Dedifferentiated amniotic fluid mesenchymal stem cell (primary cell): ENCODE data around the gene SLC46A2.
A peak's percentile ranks its signal among the peaks of the same experiment; 100 is the strongest.

Experiments used
- DNase-seq: peaks from one replicate; pipeline ENCODE4 v3.0.0-alpha.2; 2016; ENCODE audit errors: extremely low spot score

The SLC46A2 gene

DNA sequence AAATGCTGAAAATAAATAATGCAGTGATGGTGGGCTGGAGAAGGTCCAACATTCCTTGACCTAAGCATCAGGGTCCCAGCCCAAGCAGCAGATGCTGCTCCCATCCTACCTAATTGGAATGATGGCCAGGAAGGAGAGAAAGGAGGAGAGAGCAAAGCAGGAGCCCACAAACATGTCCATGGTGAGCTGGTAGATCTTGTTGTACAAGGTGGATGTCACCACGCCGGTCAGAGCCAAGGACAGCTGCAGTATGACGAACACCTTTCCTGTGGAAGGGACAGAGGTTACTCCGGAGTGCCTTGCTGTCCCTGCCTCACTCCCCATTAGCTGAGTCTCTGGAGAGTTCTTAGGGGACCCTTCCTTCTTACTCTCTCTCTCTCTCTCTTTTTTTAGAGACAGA is 4.3 kb downstream of the SLC46A2 start:
- no peak for DNase-seq

DNA sequence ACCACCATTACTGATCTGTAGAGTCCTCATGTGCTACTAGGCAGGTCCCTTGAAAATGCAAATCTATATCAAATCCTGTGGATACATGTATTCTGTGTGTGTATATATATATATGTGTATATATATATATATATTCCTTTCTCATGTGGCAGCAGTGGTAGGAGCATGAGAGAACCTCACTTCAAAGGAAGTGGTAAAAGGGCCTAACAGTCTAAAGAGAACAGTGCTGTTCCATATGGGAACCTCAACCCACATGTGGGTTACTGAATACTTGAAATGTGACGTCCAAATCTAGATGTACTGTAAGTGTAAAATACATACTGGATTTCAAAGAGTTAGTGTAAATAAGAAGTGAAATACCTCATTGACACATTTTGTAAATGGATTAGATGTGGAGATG is 5.4 kb downstream of the SLC46A2 start:
- DNase-seq = no peak

DNA sequence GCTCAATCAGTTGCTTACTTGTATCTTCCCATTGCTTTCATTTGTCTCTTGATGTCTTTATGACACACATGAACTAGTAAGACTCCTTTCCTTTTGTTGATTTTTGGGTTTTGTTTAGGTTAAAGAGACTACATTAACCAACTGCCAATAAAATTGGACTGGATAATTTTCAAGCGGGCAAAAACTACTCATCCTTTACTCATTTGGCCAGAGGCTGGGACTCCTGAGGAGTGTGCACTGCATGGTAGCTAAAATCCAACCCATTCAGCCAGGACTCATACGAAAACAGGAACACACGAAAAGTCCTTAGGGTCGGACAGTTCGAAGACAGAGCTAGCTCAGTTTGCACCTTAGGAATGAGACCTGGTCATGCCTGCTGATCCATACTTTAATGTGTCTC is 6.0 kb downstream of the SLC46A2 start:
- DNase-seq = no peak

DNA sequence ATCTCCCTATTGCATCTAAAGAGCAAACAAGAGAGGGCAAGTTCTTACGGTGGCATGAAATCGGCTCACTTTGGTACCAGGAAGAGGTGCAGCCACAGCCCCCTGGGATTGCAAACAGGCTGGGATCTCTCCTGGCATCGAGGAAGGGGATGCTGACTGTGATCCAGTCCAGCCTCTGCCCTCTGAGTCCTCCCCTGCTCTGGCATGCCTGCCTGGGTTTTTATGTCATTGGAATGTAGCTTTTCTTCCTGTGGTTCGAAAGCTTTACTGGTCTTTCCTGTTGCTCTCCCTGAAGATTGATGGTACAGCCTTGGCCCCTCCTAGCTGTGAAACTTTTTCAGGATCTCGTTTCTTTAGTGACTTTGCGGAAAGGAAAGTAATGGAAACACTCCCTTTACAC is 6.6 kb downstream of the SLC46A2 start:
- DNase-seq = no peak

DNA sequence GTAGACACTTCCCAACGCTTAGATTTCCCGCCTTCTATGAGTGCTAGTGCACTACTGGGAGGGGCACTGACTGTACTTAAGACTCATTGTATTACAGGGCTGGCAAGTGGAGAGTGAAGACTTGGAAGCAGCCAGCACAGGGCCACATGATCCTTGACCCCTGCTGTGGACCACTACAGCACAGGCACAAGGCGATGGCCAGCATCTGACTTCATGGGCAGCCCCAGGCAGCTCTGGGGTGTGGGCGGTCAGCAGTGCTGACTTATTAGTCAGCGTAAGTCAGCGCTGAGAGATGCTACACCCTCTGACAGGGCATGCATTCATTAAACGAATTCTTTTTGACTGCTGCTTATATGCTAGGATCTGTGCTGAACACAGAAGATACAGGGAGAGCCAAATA is 9.3 kb downstream of the SLC46A2 start:
- DNase-seq = no peak

DNA sequence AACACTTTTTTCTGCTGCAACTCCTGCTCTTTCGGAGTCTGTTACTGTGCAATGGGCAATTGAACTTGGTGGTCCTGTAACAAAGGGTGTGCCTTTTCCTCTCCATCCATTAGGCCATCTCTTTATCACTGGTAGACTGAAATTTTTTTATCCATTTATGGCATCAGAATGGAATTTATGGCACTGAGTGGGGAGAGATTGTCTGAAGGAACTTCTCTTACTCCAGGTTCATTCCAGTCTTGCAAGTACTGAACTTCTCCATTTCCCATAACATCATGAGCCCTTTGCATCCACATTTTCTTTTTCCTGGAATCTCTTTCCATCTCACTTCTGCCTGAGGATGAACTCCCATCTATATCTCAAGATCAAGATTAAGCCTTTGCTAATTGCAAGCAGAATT is 10.0 kb downstream of the SLC46A2 start:
- no peak for DNase-seq

DNA sequence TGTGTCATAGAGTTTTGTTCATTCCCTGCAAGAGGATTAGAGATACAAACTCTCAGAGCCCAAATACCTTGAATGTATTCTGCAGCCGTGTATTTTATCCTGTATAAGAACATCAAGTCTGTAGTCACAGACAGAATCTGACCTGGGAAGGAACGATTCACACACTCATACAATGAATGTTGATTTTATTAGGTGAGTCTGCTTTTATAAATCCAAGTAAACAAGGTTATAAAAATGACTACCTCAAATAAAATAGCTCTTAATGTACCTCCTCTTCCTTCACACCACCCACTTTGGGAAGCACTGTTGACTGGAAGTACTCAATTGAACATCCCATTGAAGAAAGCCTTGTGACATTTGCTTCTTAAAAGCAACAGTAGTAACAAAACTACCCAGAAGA is 11.9 kb downstream of the SLC46A2 start:
- DNase-seq = no peak

DNA sequence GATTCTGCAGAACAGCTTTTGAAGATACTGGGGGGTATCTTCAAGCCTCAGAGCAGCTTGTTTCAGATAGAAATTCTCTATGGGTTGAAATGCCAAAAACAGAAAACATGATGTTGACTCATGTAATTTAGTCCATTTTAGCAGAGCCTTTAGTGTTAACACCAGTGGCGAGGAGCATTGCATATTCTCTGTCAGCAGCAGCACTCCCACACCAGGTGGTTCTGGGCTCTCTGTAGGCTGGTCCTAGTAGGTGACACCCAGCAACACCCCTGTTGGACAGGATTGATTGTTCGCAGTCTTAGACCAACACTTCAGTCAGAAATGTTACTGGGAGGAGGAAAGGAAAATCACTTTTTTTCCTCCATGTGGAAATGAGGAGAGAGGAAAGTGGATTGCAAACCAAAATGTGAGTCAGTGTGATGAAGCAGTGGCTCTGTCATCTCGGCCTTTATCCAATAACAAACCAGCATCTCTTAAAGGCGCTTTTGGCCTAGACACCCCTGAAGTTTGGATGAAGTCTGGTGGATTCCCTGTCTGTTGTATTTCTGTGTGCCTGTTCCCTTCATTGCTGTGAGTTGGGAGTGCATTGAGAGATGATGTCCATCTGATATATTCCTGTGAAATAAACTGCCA is 16.8 kb downstream of the SLC46A2 start:
- DNase-seq = no peak

DNA sequence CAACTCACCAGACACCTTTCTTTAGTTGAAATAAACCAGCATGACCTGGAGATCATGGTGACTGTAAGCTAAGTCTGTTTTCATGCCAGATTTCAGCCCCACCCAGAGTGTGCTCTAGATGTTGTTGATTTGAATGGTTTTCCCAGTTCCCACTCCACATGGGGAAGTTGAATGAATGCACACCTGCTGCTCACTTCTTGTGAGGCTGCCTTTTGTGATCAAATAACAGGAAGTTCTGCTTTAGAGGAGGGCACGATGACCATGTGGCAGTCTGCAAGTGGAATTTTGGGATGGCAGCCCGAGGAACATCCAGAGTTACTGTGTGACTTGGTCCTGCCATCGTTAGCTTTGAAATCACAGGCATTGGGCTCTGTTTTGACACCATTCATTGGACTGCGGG is 18.7 kb downstream of the SLC46A2 start:
- no peak for DNase-seq

DNA sequence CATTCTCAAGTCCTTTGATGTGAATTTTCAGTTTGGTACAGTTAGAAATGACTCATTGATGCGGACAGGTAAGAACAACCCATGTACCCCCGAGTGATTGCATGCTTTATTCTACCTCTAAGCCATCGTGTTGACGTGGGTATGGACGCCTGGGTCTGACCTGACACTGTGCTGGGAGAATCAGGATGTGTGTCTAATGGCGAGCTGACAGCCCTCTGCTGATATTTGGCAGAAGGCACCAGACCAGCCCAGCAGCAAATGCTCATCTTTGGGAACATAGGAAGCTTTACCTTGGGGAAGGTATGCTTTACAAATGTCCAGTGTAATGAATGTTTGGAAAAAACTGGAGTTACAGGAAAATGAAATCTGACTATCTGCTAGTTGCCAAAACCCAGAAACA is 20.1 kb downstream of the SLC46A2 start:
- DNase-seq = no peak

DNA sequence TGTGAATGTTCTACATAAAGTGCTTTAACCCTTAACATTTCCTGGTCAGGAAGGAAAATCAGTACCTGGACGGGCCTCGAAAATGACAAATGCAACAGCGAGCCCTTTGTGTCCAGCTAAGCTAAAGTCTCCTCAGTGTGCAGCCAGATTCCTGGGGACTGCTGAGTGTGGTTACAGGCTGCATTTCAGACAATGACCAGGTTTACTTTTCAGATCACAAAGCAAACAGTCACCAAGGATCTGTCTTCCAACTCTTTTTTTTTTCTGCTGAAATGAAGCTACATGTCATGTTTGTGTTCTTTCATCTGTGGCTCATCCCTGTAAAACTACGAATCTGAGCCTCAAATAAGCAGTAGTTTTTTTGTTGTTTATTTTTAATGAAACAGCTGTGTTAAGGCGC is 20.8 kb downstream of the SLC46A2 start:
- no peak for DNase-seq

DNA sequence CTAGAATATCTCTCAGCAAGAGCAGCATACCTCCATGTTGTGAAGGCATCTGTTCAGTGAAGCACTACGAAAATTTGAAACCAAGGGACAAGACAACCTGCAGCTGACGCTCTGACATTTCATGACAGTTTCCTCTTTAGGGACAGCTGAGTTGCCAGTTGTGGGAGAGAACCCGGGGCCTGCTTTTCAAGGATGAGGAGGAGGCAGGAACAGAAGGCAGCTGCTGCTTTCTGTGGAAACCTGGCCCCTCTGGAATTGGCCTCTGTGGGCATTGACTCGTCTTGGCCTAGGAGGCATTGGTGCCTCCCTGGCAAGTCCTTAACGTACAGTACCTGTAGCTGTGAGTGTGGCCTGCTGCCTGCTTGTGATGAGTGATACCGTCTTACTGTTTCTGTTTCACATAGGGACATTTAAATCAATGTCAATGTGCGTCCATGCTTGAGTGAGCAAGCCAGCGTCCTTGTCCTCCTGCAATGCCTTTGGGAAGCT is 21.6 kb downstream of the SLC46A2 start:
- no peak for DNase-seq

DNA sequence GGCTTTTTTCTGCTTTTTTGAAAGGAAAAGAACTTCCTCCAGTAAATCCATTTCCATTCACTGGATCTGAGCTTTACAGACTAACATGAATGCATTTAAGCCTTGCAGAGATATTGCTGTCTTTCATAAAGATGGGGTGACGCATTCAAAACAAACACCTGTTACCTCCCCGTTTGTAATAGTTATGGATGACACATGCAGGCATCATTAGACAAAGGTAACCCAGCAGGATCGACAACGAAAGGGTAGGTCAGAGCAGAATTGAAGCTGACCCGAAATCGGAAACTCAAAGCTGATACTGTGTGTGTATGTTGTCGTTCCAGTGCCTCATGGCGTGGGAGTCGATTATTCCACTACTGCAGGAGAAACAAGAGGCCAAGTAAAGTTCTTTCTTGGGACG is 22.2 kb downstream of the SLC46A2 start:
- DNase-seq = no peak

DNA sequence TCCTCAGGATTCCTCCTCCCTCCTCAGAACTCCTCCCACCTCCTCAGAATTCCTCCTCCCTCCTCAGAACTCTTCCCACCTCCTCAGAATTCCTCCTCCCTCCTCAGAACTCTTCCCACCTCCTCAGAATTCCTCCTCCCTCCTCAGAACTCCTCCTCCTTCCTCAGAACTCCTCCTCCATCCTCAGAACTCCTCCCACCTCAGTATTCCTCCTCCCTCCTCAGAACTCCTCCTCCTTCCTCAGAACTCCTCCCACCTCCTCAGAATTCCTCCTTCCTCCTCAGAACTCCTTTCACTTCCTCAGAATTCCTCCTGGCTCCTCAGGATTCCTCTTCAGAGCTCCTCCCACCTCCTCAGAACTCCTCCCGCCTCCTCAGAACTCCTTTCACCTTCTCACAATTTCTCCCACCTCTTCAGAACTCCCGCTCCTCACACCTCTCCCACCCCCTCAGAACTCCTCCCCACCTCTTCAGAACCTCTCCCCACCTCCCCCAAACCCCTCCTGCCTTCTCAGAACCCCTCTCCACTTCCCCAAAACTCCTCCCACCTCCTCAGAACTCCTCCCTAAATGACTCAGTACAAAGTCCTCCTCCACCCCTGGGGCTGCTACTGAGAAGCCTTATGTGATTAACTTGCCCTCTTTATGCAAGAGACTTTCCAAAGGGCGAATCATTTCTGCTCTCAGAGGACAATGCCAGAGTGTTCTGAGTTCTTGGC is 23.2 kb downstream of the SLC46A2 start:
- DNase-seq = peak; percentile 56

DNA sequence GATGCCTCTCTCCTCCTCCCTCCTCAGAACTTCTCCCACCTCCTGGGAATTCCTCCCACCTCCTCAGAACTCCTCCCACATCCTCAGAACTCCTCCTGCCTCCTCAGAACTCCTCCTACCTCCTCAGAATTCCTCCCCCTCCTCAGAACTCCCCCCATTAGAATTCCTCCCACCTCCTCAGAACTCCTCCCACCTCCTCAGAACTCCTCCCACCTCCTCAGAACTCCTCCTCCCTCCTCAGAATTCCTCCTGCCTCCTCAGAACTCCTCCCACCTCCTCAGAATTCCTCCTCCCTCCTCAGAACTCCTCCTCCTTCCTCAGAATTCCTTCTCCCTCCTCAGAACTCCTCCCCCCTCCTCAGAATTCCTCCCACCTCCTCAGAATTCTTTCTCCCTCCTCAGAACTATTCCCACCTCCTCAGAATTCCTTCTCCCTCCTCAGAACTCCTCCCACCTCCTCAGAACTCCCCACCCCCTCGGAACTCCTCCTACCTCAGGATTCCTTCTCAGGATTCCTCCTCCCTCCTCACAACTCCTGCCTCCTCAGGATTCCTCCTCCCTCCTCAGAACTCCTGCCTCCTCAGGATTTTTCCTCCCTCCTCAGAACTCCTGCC is 23.9 kb downstream of the SLC46A2 start:
- DNase-seq = no peak

DNA sequence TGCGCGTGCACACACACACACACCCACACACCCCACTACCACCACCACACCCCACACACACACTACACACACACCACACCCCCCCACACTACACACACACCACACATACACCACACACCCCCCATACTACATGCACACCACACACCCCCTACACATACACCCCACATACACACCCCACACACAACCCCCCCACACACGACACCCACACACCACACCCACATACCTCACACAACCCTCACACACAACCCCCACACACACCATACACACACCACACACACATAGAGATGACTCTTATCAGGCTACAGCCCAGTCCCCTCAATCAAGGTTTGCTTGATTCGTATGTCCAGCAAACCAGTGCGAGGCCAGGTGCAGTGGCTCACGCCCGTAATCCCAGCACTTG is 25.7 kb downstream of the SLC46A2 start:
- DNase-seq = no peak

DNA sequence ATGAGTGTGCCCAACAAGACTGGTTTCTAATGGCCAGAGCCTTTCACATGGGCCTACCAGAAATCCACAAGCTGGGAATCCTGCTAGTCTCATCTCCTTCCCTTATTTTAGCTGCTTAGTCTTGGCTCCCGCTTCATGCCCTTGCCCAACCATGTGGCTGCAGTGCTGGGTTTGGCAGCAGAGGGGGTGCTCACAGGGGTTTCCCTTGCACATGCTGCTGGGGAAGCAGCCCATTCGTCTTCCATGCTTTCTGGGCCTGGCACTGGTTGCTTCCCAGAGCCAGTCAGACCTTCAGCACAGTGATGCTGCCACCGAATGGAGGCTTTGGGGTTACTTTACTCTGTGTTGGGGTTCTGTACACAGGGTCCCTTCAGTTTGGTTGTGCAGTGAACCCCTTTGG is 26.3 kb downstream of the SLC46A2 start:
- no peak for DNase-seq

DNA sequence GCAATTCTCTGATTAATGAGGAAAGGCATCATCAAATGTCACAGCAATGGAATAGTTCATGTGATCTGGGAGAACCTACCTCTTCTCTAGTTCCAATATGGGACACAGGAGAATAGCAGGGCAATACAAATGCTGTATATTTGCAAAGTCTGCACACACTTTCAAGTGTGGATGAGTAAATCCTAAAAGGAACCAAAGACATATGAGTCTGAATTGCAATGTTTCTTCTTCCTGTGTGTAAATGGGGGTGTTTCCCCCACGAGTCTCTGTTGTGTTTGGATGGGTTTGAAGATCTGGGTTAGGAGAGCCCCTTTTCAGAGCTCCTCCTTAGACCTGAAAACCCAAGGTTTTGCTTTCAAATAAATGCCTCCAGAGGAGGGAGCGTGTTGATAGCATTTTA is 26.9 kb downstream of the SLC46A2 start:
- DNase-seq = no peak

DNA sequence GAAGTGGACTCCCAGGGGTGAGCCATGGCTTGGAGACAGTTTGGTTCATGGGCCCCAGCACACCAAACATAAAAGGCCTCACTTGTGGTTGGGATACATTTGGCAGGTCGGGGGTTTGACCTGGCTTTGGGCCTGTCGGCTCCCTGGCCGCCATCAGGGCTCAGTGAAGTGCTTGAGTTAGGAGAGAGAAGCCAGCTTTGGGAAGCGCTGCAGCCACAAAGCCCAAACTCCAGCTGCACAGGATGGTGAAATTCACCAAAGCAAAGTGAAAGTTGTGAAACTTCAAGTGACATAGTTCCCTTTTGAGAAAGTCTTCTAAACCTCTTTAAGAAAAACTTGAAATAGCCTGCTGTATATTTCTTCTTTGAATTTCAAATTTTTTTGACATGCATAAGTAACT is 27.5 kb downstream of the SLC46A2 start:
- DNase-seq = peak; percentile 34

DNA sequence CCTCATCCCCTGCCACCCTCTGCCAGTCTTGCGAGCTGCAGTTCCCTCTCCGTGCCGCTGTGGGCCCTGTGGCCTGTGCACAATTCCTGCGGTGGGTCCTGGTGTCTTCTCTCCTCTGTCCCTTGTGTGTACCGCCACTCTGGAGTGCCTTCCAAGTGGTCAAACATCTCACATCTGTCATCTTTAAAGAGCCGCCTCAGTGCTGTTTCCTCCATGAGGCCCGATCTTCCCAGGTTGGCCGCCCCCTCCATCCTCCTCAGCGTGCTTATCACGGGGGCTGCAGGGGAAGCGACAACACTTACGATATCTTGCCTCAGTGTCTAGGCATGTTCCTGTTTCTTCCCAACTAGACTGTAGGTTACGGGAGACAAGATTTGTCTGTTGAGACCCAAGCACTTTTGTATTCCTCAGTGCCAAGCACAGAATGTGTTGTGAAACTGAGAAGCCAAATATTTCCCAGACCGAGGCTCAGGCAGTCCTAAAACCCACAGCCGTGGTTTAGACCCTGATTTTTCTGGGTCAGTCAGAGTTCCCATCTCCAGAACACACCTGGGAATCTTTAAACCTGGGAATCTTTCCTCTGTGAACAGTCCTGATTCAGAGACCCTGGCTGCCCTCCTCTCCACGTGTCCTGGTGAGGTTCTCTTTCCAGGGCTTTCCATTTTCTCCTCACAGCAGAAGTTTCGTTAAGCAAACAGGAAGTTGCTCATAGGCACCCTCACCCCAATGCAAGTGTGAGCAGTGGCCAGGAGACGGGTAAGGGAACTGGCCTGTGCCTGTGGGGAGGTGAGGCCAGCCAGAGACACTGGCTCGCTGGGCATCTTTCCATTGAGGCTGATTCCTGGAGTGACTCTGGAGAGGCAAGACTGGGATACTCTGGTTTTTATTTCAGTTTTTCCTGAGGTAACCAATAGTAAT is 28.8 kb downstream of the SLC46A2 start:
- DNase-seq = no peak

DNA sequence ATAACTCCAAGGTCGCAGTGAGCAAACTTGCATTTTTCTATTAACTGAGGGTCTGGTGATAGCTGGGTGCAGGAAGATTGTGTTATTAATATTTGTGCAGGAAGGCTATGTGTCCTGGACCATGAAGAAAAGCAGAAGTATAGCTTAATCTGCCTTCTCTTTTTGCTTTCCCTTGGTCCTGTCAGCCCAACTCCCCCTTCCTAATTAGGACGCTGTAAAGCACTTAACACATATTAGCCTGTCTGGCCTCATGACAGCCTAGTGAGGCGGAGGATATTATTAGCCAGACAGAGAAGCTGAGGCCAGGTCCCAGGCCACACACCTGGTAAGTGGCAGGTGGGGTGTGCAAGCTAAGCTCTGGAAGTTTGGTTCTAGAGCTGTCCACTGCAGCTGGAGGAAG is 29.5 kb downstream of the SLC46A2 start:
- DNase-seq = no peak

DNA sequence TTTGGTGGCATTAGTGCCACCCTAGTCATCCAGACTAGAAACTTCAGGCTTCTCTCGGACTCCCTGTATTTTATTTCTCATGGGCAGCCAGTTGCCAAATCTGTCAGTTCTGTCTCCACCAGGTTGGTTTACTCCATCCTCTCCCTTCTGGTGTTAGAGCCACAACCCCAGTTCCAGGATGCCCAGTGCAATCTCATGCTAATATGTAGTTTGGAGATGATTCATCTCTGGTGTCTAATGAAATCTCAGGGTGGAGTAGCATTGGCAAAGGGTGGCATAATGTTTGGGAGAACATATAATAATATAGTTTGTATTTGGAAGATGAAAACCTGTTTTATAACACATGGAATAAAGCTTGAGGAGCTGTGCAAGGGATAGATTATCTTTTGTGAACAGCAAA is 30.2 kb downstream of the SLC46A2 start:
- no peak for DNase-seq
